DMS79 (cell line): Measurements from ENCODE around the gene SNTN.

ENCODE experiments used
- DNase-seq: peaks from one replicate; lab custom pipeline; 2025; lab: John Stamatoyannopoulos, UW

SNTN gene

DNA sequence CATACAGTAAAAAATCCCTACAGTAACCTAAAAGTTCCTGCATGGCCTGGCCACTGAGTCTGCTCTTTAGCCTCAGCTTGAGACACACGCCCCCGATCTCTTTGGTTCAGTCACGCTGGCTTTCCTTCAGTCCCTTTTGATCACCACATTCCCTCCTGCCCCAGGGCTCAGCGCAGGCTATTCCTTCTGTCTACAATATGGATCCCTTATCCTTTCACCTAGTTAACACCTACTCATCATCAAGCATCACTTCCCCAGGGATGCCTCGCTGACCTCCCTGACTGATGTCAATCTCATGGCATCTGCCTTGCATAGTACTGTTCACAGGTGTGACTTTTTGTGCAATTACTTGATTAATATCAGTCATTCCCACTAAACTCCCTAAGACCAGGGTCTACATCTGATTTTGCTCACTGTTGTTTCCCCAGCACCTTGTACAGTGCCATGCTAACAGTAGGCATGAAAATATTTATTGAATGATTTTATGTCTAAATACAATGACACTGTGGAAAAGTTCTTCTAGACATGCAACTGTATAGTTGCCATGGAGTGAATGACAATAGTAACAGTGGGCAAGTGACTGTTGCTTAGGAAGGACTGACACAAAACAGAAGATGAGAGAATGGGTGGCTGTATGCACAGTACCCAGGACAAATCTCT, at the start of gene SNTN:
Gene SNTN, plus strand, starts transcription at position 610 of the 660 bp plus-strand sequence. Its CDS starts 13 bp downstream, at position 623.
- DNase-seq: no peak

GRCh38 chr3:63607716-63608115, 44.8 kb upstream of the SNTN start:
- no peak for DNase-seq

DNA sequence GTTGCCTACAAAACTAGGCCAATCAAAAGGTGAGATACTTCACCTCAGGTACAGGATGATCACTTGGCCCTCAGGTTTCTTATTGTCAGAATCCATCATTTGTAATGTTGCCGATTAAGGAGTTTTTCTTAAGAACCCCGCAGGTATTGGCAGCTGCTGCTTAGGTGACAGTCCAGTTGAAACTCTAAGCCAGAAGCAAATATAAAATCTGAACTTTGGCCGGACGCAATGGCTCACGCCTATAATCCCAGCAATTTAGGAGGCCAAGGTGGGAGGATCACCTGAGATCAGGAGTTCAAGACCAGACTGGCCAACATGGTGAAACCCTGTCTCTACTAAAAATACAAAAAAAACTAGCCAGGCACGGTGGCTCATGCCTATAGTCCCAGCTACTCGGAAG, 43.1 kb upstream of the SNTN start:
- DNase-seq: no peak

- no peak for DNase-seq
Observed at GRCh38 chr3:63609834-63610233, 42.6 kb upstream of the SNTN start.

- DNase-seq: no peak
Observed at GRCh38 chr3:63611382-63611781, 41.1 kb upstream of the SNTN start.

DNA sequence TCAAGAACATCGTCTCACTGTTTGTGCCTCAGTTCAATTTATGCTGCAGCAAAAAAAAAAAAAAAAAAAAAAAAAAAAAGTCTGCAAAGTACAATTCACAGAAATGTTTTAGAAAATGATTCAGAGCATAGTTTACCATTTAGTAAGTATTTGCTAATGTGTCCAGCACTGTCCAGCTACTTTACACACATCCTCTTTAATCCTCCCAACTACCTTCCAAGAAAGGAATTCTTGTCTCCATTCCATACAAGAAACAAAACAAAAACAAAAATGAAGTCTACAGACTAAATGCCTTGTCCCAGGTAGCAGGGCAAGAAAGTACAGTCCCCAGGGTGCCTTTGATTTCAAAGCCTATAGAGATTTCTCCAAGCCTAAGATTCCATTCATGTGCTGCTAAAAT, 38.9 kb upstream of the SNTN start:
- DNase-seq: no peak

- no peak for DNase-seq
Observed at GRCh38 chr3:63617391-63617790, 35.1 kb upstream of the SNTN start.

GRCh38 chr3:63624941-63625560, 27.4 kb upstream of the SNTN start:
- DNase-seq: no peak

- no peak for DNase-seq
Observed at GRCh38 chr3:63631670-63632069, 20.8 kb upstream of the SNTN start.

DNA sequence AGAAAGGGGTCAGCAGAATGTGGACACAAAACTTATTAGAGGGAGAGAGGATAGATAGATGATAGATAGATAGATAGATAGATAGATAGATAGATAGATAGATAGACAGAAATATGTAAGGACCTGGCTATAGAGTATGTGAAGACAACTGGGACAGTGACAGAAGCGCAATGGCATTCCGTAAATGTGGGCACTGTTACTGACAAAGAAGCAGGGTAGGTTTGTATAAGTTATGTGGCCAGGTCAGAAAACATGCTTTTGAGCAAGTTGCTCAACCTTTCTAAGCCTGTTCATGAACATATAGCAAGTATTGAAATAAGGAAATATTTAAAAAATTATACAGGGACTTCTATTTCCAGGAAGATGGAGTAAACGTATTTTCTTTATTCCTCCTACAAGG, 17.3 kb upstream of the SNTN start:
- no peak for DNase-seq

- no peak for DNase-seq
Observed at GRCh38 chr3:63639806-63640205, 12.7 kb upstream of the SNTN start.

DNA sequence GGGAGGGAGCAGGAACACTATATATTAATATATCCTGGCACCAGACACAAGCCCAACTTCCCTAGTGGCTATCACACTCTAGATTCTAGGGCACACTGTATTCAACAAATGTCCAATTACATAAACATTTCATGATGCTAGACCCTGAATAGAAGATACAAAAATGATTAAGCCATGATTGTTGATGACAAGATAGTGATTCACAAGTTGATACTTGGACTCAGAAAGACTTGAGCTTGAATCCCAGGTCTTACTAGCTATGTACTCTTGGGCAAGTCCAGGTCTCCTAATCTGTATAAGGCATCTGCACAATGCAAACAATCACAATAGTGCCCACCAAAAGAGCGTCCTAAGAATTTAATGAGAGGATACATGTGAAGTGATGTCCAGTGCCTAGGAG, 10.0 kb upstream of the SNTN start:
- no peak for DNase-seq

DNA sequence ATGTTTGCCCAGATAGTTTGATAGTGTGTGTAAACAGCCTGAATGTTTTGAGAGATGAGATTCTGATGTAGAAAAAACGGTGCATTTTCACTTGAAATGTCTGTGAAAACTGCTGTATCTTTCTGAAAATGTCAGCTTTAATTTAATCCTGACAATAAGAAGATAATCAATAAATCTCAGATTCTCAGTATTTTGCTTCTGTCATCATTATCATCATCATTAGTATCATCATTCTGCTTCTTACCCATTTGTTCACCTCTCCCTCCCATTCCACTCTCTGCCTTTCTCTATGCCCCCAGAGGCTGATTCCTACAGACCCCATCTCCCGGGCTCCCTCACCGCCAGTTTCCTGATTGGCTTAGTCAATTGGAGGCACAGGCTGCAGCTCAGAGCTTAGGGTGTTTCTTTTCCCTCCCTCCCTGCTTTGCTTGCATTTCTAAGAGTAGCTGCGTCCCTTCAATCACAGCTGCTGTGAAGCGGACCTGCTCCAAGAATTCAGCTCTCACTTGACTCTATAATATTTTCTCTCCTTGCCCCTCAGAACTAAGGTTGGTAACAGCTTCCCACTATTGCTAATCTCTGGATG, 8.2 kb upstream of the SNTN start:
- DNase-seq: no peak

GRCh38 chr3:63644928-63645781, 7.3 kb upstream of the SNTN start:
- peak; percentile 2 for DNase-seq

- no peak for DNase-seq
Observed at GRCh38 chr3:63654211-63654610, 1.7 kb downstream of the SNTN start.

DNA sequence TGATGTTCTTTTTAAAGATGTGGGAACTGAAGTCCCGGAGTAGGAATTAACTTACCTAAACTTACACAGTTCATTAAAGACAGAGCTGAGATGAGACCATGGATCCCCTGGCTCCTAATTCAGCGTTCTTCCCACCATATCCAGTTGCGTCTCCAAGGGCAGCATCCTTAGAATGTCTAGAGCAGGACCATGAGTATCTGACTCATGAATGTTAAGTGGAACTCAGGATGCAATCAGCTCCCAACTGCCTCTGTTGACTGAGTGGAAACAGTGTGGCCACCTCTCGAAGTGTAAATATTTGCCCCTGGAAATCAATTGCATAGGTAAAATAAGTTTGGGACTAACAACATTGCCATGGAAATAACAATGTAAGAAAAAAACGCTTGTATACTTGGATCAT, 2.5 kb downstream of the SNTN start:
- no peak for DNase-seq

DNA sequence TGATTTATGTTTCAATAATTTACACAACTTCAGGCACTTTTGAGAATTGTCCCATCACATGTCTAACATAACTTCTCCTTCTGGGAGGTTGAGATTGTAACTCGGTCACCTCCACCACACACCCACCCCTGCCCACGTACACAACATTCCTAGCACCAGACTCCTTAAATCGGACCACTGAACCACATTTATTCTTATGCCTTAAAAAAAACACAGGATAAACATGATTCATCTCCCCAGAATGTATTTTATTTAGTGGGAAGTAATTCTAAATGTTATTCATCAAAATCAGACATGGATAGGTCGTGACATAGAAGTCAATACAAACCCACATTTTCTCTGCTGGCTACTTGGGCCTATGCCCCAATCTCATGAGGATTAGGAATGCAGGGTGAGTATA, 3.0 kb downstream of the SNTN start:
- no peak for DNase-seq

- no peak for DNase-seq
Observed at GRCh38 chr3:63656786-63657185, 4.3 kb downstream of the SNTN start.

GRCh38 chr3:63661242-63661641, 8.8 kb downstream of the SNTN start:
- no peak for DNase-seq

DNA sequence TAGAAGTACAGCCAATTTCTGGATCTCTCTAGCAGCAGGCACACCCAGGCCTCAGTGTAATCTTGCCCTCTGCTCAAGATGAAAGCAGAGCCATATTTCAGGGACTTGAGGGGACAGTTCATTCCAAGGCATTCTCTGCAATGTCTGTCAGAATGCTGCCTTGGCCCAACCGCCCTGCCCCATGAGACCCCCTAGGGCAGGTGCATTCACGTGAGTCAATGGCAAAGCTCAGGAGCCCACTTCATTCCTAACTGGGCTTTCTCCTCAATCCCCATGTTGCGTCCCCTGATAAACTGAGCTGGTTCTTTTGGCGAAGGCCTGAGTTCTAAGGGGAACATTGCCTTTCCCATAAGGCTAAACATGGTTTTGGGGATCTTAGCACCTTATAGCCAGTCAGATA, 9.5 kb downstream of the SNTN start:
- no peak for DNase-seq

DNA sequence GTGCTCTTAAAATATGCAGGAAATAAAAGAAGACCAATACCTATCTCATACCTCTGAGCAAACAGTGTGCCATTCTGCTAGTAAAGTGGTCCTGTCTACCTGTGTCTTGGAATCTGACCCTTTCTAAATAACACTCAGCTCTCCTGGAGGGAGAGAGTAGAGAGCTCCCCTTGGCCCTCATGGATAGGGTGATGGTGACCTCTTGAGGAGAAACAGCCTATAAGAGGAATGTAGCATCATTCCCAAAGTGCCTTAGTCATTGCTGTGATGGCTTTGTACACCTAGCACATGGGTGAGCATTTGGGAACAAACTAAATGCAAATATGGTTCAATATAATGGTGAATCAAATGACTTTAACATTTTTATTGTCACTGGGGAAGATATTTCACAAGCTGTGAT, 10.0 kb downstream of the SNTN start:
- no peak for DNase-seq

GRCh38 chr3:63670544-63670943, 18.1 kb downstream of the SNTN start:
- DNase-seq: no peak

DNA sequence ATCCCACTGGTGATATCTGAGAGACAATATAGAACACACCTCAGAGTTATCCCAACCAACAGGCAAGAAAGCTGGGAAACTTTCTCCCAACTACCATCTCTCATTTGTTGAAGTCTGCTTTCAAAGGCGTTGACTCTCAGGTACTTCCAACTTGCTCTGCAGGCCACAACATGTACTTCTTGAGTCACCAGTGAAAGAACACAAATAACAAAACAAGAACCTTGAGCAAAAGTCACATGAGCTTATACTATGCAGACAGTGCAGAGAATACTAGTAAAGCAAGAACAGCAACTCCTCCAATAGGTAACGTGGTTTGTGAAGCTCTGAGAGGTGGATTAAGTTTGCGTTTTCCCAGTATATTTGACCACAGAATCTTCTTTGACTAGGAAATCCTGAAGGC, 20.6 kb downstream of the SNTN start:
- DNase-seq: no peak
